IMR-90 (cell line): ENCODE measurements around the gene SLC35F6.

Source experiments
- MXI1 ChIP-seq: IDR thresholded peaks from 2 replicates; pipeline ENCODE4 v1.6.1; 2012; ENCODE audit warnings: low read depth, mild to moderate bottlenecking, low read length, moderate library complexity, borderline replicate concordance
- TF ChIP-seq, protein P1 (sequence below): conservative IDR thresholded peaks from 2 replicates; pipeline ENCODE4 v1.5.1; 2012; ENCODE audit warnings: mild to moderate bottlenecking, low read depth, low read length, improper control_type of control experiment

- no peak for TF ChIP-seq MXI1
- TF ChIP-seq, protein P1, sequence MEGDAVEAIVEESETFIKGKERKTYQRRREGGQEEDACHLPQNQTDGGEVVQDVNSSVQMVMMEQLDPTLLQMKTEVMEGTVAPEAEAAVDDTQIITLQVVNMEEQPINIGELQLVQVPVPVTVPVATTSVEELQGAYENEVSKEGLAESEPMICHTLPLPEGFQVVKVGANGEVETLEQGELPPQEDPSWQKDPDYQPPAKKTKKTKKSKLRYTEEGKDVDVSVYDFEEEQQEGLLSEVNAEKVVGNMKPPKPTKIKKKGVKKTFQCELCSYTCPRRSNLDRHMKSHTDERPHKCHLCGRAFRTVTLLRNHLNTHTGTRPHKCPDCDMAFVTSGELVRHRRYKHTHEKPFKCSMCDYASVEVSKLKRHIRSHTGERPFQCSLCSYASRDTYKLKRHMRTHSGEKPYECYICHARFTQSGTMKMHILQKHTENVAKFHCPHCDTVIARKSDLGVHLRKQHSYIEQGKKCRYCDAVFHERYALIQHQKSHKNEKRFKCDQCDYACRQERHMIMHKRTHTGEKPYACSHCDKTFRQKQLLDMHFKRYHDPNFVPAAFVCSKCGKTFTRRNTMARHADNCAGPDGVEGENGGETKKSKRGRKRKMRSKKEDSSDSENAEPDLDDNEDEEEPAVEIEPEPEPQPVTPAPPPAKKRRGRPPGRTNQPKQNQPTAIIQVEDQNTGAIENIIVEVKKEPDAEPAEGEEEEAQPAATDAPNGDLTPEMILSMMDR, result no peak
These were observed 11.4 kb upstream of the SLC35F6 start for GRCh38 chr2:26752656-26753055.
